Ascending aorta (tissue), 2 donors: Measurements from ENCODE around the gene TRPV2. TPM values are rescaled to one million over a fixed set of nuclear protein-coding genes. Genes with fewer than 3 reads are reported as not detected.

Experiments used
- DNase-seq, 2 donors: peaks; one replicate each; pipeline ENCODE4 v3.0.0-alpha.2; 2019; ENCODE audit warnings: low spot score in 2 of 2
- H3K27ac ChIP-seq, 2 donors: fragments of 200-600 bp; sonication (generic); one replicate each; pipeline ENCODE4 v1.5.1; 2016 to 2017; ENCODE audit warnings: mild to moderate bottlenecking in 1 of 2
- H3K27me3 ChIP-seq: fragments of 200-600 bp; sonication (generic); one replicate; pipeline ENCODE4 v1.5.1; 2017
- H3K36me3 ChIP-seq, 2 donors: fragments of 200-600 bp; sonication (generic); one replicate each; pipeline ENCODE4 v1.5.1; 2016
- H3K4me1 ChIP-seq, 2 donors: fragments of 200-600 bp; sonication (generic); one replicate each; pipeline ENCODE4 v1.5.1; 2016 to 2017; ENCODE audit warnings: mild to moderate bottlenecking in 1 of 2
- H3K4me3 ChIP-seq, 2 donors: fragments of 200-600 bp; sonication (generic); one replicate each; pipeline ENCODE4 v1.5.1; 2016 to 2017; ENCODE audit warnings: mild to moderate bottlenecking in 1 of 2
- H3K9me3 ChIP-seq, 2 donors: fragments of 200-600 bp; sonication (generic); one replicate each; pipeline ENCODE4 v1.5.1; 2016
- intact Hi-C: fragments of 100-400 bp; cut with DNase I; formaldehyde crosslinking; loops from one replicate; pipeline ENCODE4 v1.15.1; 2023
- total RNA-seq: library from RNA; depleted of rRNA; stranded (reverse); fragments of >200 nt; gene quantifications from one replicate; pipeline ENCODE4 v1.1.0, GENCODE V29; 2016
- TF ChIP-seq, protein P1 (sequence below), 3 experiments: fragments of 200-600 bp in 2 of 3; fragments of 450-650 bp in 1 of 3; sonication (generic) in 2 of 3; IDR thresholded peaks; one replicate each; pipeline ENCODE4 v1.5.1; 2016 to 2019; ENCODE audit warnings: antibody characterized with exemption in 3 of 3, mild to moderate bottlenecking in 1 of 3, moderate library complexity in 1 of 3

The TRPV2 gene
- total RNA-seq, 1 donor from 2014 or later, result 26.1 TPM

GRCh38 chr17:16483021-16483645 is 67.8 kb downstream of the TRPV2 start:
- intact Hi-C loops, result no loop called here
- H3K27ac ChIP-seq, result no peak overlapping the region

DNA sequence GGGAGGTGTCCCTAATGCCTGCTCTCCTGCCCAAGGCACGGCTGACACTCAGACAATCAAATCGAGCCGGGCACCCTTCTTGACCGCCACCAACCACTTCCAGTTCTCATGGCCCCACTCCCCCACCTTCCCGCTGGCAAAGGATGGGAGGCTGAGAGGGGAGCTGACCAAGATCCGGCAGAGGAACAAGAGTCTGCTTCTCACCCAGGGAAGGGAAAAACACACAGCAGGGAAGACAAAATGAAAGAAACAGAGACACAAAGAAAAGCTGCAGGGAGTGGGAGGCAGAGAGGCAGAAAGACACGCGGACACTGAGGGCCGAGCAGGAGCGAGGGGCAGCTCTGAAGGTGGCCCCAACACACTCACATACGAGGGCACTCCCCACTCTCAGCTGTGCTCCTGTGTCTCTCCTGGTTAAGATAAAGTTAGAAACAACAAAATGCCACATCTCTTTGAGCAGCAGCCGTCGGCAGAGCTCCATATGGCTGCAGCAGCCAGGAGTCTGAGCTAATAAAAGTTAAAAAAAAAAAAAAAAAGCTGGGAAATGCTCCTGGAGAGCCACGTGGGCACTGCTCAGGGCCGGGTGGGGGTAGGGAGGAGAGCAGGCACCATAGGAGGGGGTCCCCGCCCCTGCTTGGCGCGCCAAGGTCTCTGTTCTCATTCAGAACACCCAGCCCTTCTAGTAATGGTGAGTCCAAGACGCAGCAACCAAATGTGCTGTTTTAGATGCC is 69.2 kb downstream of the TRPV2 start:
- no peaks in the 10 kb centered on the region for H3K27me3 ChIP-seq
- DNase-seq, result no peak
- no peaks in the 10 kb centered on the region for H3K9me3 ChIP-seq
- no peaks in the 10 kb centered on the region for H3K36me3 ChIP-seq
- intact Hi-C loops, result no loop called here
- H3K4me3 ChIP-seq, result peak overlapping the region; percentile 32 to 35
- no peak overlapping the region for H3K27ac ChIP-seq
- TF ChIP-seq, protein P1, sequence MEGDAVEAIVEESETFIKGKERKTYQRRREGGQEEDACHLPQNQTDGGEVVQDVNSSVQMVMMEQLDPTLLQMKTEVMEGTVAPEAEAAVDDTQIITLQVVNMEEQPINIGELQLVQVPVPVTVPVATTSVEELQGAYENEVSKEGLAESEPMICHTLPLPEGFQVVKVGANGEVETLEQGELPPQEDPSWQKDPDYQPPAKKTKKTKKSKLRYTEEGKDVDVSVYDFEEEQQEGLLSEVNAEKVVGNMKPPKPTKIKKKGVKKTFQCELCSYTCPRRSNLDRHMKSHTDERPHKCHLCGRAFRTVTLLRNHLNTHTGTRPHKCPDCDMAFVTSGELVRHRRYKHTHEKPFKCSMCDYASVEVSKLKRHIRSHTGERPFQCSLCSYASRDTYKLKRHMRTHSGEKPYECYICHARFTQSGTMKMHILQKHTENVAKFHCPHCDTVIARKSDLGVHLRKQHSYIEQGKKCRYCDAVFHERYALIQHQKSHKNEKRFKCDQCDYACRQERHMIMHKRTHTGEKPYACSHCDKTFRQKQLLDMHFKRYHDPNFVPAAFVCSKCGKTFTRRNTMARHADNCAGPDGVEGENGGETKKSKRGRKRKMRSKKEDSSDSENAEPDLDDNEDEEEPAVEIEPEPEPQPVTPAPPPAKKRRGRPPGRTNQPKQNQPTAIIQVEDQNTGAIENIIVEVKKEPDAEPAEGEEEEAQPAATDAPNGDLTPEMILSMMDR (IDR thresholded peaks at IDR 0.05), result no peak
- peaks cover 0 to 35% of the 10 kb centered on the region in 2 donors for H3K4me1 ChIP-seq

More at GRCh38 chr17:16483021-16483645, 67.8 kb downstream of the TRPV2 start:
- no peaks in the 10 kb centered on the region for H3K9me3 ChIP-seq
- DNase-seq, result no peak
- no peak overlapping the region for H3K4me3 ChIP-seq
- no peaks in the 10 kb centered on the region for H3K36me3 ChIP-seq
- H3K4me1 ChIP-seq, result peaks cover 0 to 38% of the 10 kb centered on the region in 2 donors
- no peaks in the 10 kb centered on the region for H3K27me3 ChIP-seq
- TF ChIP-seq, protein P1 (IDR thresholded peaks at IDR 0.05), result no peak

Other genes with a start within 250 kb of the TRPV2 start
- 81.0 TPM for gene NCOR1, start 200.0 kb upstream of the TRPV2 start, total RNA-seq
- gene PIGL, start 198.4 kb upstream of the TRPV2 start, total RNA-seq, result 6.2 TPM
- gene CENPV, start 62.1 kb upstream of the TRPV2 start, total RNA-seq, result 37.6 TPM
- 615 TPM for gene UBB, start 34.5 kb upstream of the TRPV2 start, total RNA-seq
- gene LRRC75A, start 76.6 kb downstream of the TRPV2 start, total RNA-seq, result 1.2 TPM
- gene ZNF287, start 153.6 kb downstream of the TRPV2 start, total RNA-seq, result 2.9 TPM
- gene ZNF624, start 238.3 kb downstream of the TRPV2 start, total RNA-seq, result 0.53 TPM